Common myeloid progenitor, CD34-positive (primary cell): ENCODE results near the gene ARHGAP1.

Experiments used
- CTCF ChIA-PET: fragments of 350-600 bp; sonication (Branson Sonifier 250); formaldehyde crosslinking; loops from one replicate; lab custom pipeline; 2021; ENCODE audit warnings: antibody characterized with exemption; lab: Charles Lee
- POLR2A ChIA-PET: fragments of 350-600 bp; sonication (Branson Sonifier 250); formaldehyde crosslinking; loops from one replicate; lab custom pipeline; 2021; ENCODE audit warnings: antibody characterized with exemption; lab: Charles Lee
- DNase-seq, 3 donors: peaks; one replicate each; pipeline versions ENCODE4 v3.0.0 to v3.0.0-alpha.2; 2013
- H3K27ac ChIP-seq, 2 experiments: 1 replicate in 1 of 2; 2 replicates in 1 of 2; pipeline ENCODE4 v1.7.0; 2013; ENCODE audit warnings: inconsistent platforms in 2 of 2, low read length in 2 of 2, mild to moderate bottlenecking in 2 of 2, low read depth in 1 of 2, moderate library complexity in 1 of 2; ENCODE audit not compliant: severe bottlenecking in 2 of 2, insufficient read depth in 1 of 2, poor library complexity in 1 of 2
- H3K27me3 ChIP-seq, 5 experiments: replicated peaks in 2 of 5; 1 replicate in 3 of 5; 2 replicates in 2 of 5; pipeline versions ENCODE4 v1.6.1 to v1.7.0; 2013; ENCODE audit warnings: low read length in 4 of 5, mild to moderate bottlenecking in 2 of 5, moderate library complexity in 2 of 5, inconsistent platforms in 1 of 5; ENCODE audit not compliant: insufficient read depth in 5 of 5, control insufficient read depth in 4 of 5
- H3K36me3 ChIP-seq, 4 experiments: 1 replicate in 2 of 4; 2 replicates in 2 of 4; pipeline versions ENCODE4 v1.6.1 to v1.7.0; 2013; ENCODE audit warnings: low read length in 3 of 4, control low read depth in 1 of 4, mild to moderate bottlenecking in 1 of 4; ENCODE audit not compliant: control insufficient read depth in 4 of 4, insufficient read depth in 4 of 4
- H3K4me1 ChIP-seq, 4 experiments: 1 replicate in 3 of 4; 2 replicates in 1 of 4; pipeline versions ENCODE4 v1.6.1 to v1.7.1; 2013; ENCODE audit warnings: low read length in 3 of 4, mild to moderate bottlenecking in 3 of 4, control low read depth in 1 of 4, inconsistent platforms in 1 of 4, moderate library complexity in 1 of 4; ENCODE audit not compliant: control insufficient read depth in 4 of 4, insufficient read depth in 4 of 4; ENCODE audit errors: control extremely low read depth in 1 of 4
- H3K4me3 ChIP-seq, 7 experiments: 1 replicate in 4 of 7; 2 replicates in 3 of 7; pipeline versions ENCODE4 v1.5.1 to v1.7.0; 2013; ENCODE audit warnings: mild to moderate bottlenecking in 7 of 7, low read length in 6 of 7, moderate library complexity in 6 of 7, inconsistent platforms in 2 of 7, low read depth in 2 of 7, control low read depth in 1 of 7; ENCODE audit not compliant: insufficient read depth in 4 of 7, control insufficient read depth in 1 of 7; ENCODE audit errors: extremely low read depth in 1 of 7
- H3K9me3 ChIP-seq, 5 experiments: 1 replicate in 4 of 5; 2 replicates in 1 of 5; pipeline versions ENCODE4 v1.6.1 to v1.7.1; 2013; ENCODE audit warnings: low read length in 4 of 5, mild to moderate bottlenecking in 2 of 5, inconsistent platforms in 1 of 5, low read depth in 1 of 5, moderate library complexity in 1 of 5; ENCODE audit not compliant: control insufficient read depth in 4 of 5, insufficient read depth in 2 of 5; ENCODE audit errors: control extremely low read depth in 1 of 5
- WGBS: methylation state at CpG from one replicate; pipeline ENCODE4 v1.1.5; 2013; ENCODE audit not compliant: insufficient coverage; 5-methylcytosine and 5-hydroxymethylcytosine counted together

The ARHGAP1 gene

DNA sequence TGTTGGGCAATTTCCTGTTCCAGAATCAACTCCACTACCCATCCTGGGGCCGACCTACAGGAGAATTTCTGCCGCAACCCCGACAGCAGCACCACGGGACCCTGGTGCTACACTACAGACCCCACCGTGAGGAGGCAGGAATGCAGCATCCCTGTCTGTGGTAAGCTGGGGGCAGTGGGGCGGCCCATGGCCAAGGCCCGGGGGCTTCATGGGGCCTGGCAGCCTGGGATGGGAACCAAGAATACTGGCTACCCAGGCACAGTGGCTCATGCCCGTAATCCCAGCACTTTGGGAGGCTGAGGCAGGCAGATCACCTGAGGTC lies 22.9 kb upstream of the ARHGAP1 start:
- 89% methylated on average over 8 of the region's 8 CpGs for WGBS
- ChIA-PET CTCF (no interaction called here), POLR2A (interaction anchor here (0.5 kb wide), 1 partner anchor 38 kb away, joined by 3 read pairs; no protein-coding TSS in a partner anchor)
- Histone ChIP-seq H3K27me3 (no peaks in the 10 kb centered on the region), H3K27ac (no peak overlapping the region), H3K36me3 (no peaks in the 10 kb centered on the region), H3K9me3 (no peaks in the 10 kb centered on the region), H3K4me1 (no peaks in the 10 kb centered on the region), H3K4me3 (no peak overlapping the region)
- DNase-seq = no peak

DNA sequence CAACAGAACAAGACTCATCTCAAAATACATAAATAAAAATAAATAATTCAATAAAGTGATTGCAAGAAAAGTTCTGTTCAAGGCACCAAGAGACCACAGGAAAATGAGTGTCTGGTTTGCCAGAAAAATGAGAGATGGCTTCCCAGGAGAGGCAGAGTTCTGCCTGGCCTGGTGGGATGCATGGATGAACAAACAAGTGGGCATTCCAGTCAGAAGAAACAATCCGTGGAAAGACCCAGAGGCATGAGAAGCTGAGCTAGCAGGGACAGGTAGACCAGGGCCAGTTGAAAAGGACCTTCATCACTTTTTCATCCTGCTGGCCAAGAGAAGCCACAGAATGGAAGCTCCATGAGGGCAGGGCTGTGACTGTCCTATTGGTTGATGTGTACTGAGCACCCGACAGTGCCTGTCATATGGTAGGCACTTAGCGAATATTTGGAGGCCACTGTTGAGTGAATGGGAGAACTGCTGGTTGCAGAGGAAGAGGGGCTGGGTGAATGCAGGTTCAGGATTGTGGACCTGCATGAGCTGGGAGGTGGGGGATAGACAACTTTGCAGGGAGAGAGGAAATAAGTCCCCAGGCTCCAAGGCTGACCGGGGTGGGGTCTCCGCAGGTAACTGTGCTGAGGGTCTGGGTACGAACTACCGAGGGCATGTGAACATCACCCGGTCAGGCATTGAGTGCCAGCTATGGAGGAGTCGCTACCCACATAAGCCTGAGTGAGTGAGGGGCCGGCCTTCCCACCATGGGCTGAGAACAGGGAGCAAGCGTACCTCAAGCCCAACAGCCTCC lies 22.3 kb upstream of the ARHGAP1 start:
- no peaks in the 10 kb centered on the region for H3K9me3 ChIP-seq
- DNase-seq = no peak
- H3K27ac ChIP-seq = no peak overlapping the region
- ChIA-PET POLR2A (interaction anchor here (0.5 kb wide), 1 partner anchor 38 kb away, joined by 3 read pairs; no protein-coding TSS in a partner anchor), CTCF (interaction anchor here (0.6 kb wide), 1 partner anchor 13 kb away, joined by 3 read pairs; no protein-coding TSS in a partner anchor)
- no peak overlapping the region for H3K4me3 ChIP-seq
- H3K4me1 ChIP-seq = peaks cover 0 to 3% (median 0%) of the 10 kb centered on the region in 4 experiments
- 98% methylated on average over 11 of the region's 11 CpGs for WGBS
- H3K27me3 ChIP-seq = no peaks in the 10 kb centered on the region
- H3K36me3 ChIP-seq = no peaks in the 10 kb centered on the region

- ChIA-PET CTCF (no interaction called here), POLR2A (no interaction called here)
- H3K4me3 ChIP-seq = no peak overlapping the region
- 88% methylated on average over 6 of the region's 6 CpGs for WGBS
- H3K36me3 ChIP-seq = no peaks in the 10 kb centered on the region
- no peaks in the 10 kb centered on the region for H3K9me3 ChIP-seq
- DNase-seq = peak in 2 of 3 donors; percentile 10 to 23
- H3K27ac ChIP-seq = no peak overlapping the region
- peaks cover 0 to 3% (median 0%) of the 10 kb centered on the region in 4 experiments for H3K4me1 ChIP-seq
- no peaks in the 10 kb centered on the region for H3K27me3 ChIP-seq
These were observed 20.9 kb upstream of the ARHGAP1 start for GRCh38 chr11:46721286-46721685.

GRCh38 chr11:46719543-46720218 lies 19.3 kb upstream of the ARHGAP1 start:
- Histone ChIP-seq H3K4me3 (no peak overlapping the region), H3K27ac (no peak overlapping the region), H3K4me1 (peaks cover 0 to 3% (median 0%) of the 10 kb centered on the region in 4 experiments), H3K36me3 (no peaks in the 10 kb centered on the region), H3K27me3 (no peaks in the 10 kb centered on the region), H3K9me3 (no peaks in the 10 kb centered on the region)
- CTCF ChIA-PET = no interaction called here
- no peak for DNase-seq
- POLR2A ChIA-PET = no interaction called here
- 94% methylated on average over 24 of the region's 25 CpGs for WGBS

DNA sequence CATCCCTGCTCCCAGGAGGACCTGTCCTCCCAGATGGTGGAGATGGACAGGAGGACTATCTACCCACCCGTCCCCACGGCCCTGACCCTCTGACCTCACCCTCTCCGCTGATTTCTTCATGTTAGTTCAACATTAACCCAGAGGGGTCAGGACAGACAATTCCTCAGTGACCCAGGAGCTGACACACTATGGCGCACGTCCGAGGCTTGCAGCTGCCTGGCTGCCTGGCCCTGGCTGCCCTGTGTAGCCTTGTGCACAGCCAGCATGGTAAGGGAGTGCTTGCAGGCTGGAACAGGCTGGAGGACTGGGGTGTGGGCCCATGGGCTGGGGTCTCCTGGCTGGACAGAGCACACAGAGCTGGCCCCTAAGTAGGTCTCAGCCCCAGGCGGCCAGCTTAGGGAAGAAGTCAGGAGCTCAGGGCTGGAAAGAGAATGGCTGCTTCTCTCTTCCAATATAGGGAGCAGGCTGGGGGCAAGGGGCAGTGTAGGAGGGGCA lies 18.7 kb upstream of the ARHGAP1 start, which contains the start of gene F2:
Gene F2, plus strand, starts transcription at position 166 of the 495 bp plus-strand sequence. Its CDS starts 23 bp downstream, at position 189.
- Histone ChIP-seq H3K36me3 (no peaks in the 10 kb centered on the region), H3K9me3 (no peaks in the 10 kb centered on the region), H3K27ac (no peak within 1 kb of the TSS), H3K27me3 (no peaks in the 10 kb centered on the region), H3K4me1 (peaks cover 0 to 3% (median 0%) of the 10 kb centered on the region in 4 experiments), H3K4me3 (no peak within 1 kb of the TSS)
- CTCF ChIA-PET = no interaction called here
- DNase-seq = no peak
- 100% methylated on average over 7 of the region's 7 CpGs for WGBS
- POLR2A ChIA-PET = no interaction called here

DNA sequence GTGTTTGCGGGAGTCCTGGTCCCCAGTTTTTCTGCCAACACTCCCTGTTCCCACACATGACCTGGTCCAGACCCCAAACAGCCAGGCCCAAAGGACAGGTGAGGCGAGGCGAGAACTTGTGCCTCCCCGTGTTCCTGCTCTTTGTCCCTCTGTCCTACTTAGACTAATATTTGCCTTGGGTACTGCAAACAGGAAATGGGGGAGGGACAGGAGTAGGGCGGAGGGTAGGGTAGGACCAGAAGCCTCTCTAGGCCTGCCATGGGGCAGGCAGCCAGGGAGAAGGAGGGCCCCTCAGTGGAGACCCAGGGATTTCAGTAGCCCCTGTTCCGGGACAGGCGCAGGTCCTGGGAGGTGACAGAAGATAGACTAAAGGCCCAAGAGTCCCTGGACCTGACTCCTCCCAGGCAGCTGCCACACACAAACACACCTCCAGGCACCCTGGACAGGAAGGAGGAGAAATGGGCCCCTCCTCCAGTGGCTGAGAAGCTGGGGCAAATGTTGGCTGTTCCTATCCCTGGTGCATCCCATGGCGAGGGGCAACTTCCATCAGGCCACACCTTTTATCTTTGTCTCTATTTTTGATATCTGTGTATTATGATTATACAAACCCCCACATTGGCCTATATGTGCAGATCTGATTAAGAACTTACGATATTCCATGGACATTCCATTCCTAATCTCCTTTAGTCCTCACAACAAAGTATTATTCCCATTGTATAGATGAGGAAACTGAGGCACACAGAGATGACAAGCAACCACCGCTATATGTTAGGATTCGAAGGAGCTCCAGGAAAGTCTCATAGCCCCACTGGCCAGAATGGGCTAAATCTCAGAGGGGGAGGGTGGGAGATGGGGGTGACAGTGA lies 18.0 kb upstream of the ARHGAP1 start:
- H3K4me1 ChIP-seq = peaks cover 0 to 3% (median 0%) of the 10 kb centered on the region in 4 experiments
- no peaks in the 10 kb centered on the region for H3K36me3 ChIP-seq
- POLR2A ChIA-PET = no interaction called here
- CTCF ChIA-PET = no interaction called here
- no peaks in the 10 kb centered on the region for H3K27me3 ChIP-seq
- no peak for DNase-seq
- H3K27ac ChIP-seq = no peak overlapping the region
- no peaks in the 10 kb centered on the region for H3K9me3 ChIP-seq
- 95% methylated on average over 5 of the region's 11 CpGs for WGBS
- no peak overlapping the region for H3K4me3 ChIP-seq
